Measurements from ENCODE around the gene STOML3. TPM values are rescaled to one million over a fixed set of nuclear protein-coding genes. Genes with fewer than 3 reads are reported as not detected.

The STOML3 gene
- total RNA-seq, 1 donor from 2014 or later = not detected

DNA sequence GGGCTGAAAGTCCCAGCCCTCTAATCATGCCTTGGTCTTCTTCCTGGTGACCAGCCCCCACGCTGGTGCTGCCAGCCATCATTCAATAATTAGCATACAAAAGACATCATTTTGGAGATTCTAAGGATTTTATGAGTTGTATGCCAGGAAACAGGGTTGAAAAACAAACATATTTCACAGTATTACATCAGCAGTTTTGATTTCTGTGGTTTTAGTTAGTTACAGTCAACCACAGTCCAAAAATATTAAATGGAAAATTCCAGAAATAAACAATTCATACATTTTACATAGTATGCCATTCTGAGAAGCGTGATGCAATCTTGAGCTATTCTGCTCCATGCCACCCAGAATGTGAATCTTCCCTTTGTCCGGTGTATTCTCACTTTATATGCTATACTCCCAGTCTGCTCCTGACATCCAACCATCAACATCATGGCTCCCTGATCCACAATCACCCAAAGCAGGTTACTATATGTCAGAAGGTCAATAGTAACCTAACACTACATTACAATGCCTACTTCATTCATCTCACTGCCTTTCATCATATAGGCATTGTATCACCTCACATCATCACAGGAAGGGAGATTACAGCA is 49.2 kb downstream of the STOML3 start:
- intact Hi-C loops (cut with DNase I) = no loop called here
- ATAC-seq (no peak), DNase-seq (ENCODE audit: low spot score) (no peak)

- intact Hi-C loops (cut with DNase I) = no loop called here
- no peak for ATAC-seq
- no peak for DNase-seq (ENCODE audit: low spot score)
Observed at GRCh38 chr13:38933786-38934185, 56.8 kb downstream of the STOML3 start.

DNA sequence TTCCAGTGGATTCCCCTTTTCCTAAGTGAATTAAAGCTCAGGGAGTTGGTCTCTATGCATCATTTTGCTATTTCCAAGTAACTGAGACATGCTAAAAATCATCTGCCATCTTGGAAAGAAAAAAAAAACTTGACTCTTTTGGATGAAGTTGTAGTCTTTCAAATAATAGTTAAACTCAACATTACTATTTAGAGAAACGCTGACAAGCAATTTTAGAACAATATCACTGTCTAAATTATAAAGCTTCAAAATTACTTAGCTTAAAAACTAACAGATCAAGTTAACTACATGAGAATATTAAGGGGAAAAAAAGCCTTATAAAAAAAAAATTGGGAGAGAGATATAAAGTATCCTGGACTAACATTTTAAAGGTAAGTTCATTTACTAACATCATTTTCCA is 68.5 kb downstream of the STOML3 start:
- ATAC-seq = no peak
- no peak for DNase-seq (ENCODE audit: low spot score)
- intact Hi-C loops (cut with DNase I) = no loop called here

GRCh38 chr13:38921081-38921480 is 69.5 kb downstream of the STOML3 start:
- DNase-seq (ENCODE audit: low spot score) (no peak), ATAC-seq (no peak)
- intact Hi-C loops (cut with DNase I) = no loop called here

Other genes starting within 250 kb of the STOML3 start
- gene PROSER1, start 47.3 kb upstream of the STOML3 start, total RNA-seq = 19.3 TPM
- 26.0 TPM for gene NHLRC3, start 47.6 kb upstream of the STOML3 start, total RNA-seq

All from sciatic nerve (tissue), 2 donors.